WERI-Rb-1 (cell line): Measurements from ENCODE around the gene GINS3.

Experiments used
- DNase-seq: peaks from one replicate; pipeline ENCODE4 v3.0.0-alpha.2; 2020
- H3K27ac ChIP-seq: fragments of 250-450 bp; sonication (Bioruptor Pico); 2 replicates; pipeline ENCODE4 v1.5.1; 2020; ENCODE audit warnings: mild to moderate bottlenecking, moderate library complexity
- H3K27me3 ChIP-seq: fragments of 250-450 bp; sonication (Bioruptor Pico); 2 replicates; pipeline ENCODE4 v1.5.1; 2021; ENCODE audit warnings: mild to moderate bottlenecking, low read depth, moderate library complexity; ENCODE audit not compliant: insufficient read depth, severe bottlenecking
- H3K36me3 ChIP-seq: fragments of 250-450 bp; sonication (Bioruptor Pico); 2 replicates; pipeline ENCODE4 v1.5.1; 2020; ENCODE audit warnings: mild to moderate bottlenecking, moderate library complexity
- H3K4me3 ChIP-seq: 2 replicates; pipeline ENCODE4 v1.5.1; 2011; ENCODE audit warnings: low read depth, mild to moderate bottlenecking, control low read depth, low read length
- H3K9me3 ChIP-seq: fragments of 250-450 bp; sonication (Bioruptor Pico); 2 replicates; pipeline ENCODE4 v1.5.1; 2021; ENCODE audit warnings: mild to moderate bottlenecking, moderate library complexity; ENCODE audit not compliant: severe bottlenecking
- TF ChIP-seq, protein P1 (sequence below): IDR thresholded peaks from 2 replicates; pipeline ENCODE4 v1.5.1; 2011; ENCODE audit warnings: low read depth, mild to moderate bottlenecking, control low read depth, inconsistent platforms, low read length

GINS3 gene

GRCh38 chr16:58430718-58431117, 38.4 kb downstream of the GINS3 start:
- no peak for DNase-seq
- no peaks in the 10 kb centered on the region for H3K9me3 ChIP-seq
- TF ChIP-seq, protein P1, sequence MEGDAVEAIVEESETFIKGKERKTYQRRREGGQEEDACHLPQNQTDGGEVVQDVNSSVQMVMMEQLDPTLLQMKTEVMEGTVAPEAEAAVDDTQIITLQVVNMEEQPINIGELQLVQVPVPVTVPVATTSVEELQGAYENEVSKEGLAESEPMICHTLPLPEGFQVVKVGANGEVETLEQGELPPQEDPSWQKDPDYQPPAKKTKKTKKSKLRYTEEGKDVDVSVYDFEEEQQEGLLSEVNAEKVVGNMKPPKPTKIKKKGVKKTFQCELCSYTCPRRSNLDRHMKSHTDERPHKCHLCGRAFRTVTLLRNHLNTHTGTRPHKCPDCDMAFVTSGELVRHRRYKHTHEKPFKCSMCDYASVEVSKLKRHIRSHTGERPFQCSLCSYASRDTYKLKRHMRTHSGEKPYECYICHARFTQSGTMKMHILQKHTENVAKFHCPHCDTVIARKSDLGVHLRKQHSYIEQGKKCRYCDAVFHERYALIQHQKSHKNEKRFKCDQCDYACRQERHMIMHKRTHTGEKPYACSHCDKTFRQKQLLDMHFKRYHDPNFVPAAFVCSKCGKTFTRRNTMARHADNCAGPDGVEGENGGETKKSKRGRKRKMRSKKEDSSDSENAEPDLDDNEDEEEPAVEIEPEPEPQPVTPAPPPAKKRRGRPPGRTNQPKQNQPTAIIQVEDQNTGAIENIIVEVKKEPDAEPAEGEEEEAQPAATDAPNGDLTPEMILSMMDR = no peak
- H3K27me3 ChIP-seq = no peaks in the 10 kb centered on the region
- H3K36me3 ChIP-seq = no peaks in the 10 kb centered on the region
- H3K27ac ChIP-seq = no peak overlapping the region
- no peak overlapping the region for H3K4me3 ChIP-seq

- peak overlapping the region; percentile 44 for H3K27ac ChIP-seq
- no peaks in the 10 kb centered on the region for H3K36me3 ChIP-seq
- peaks cover 2% of the 10 kb centered on the region for H3K9me3 ChIP-seq
- H3K27me3 ChIP-seq = no peaks in the 10 kb centered on the region
- no peak for DNase-seq
- TF ChIP-seq, protein P1 = no peak
- H3K4me3 ChIP-seq = no peak overlapping the region
Observed at GRCh38 chr16:58433569-58433951, 41.3 kb downstream of the GINS3 start.

- no peaks in the 10 kb centered on the region for H3K36me3 ChIP-seq
- no peak overlapping the region for H3K27ac ChIP-seq
- no peak for DNase-seq
- TF ChIP-seq, protein P1 = peak; percentile 58
- peaks cover 2% of the 10 kb centered on the region for H3K9me3 ChIP-seq
- H3K4me3 ChIP-seq = no peak overlapping the region
- no peaks in the 10 kb centered on the region for H3K27me3 ChIP-seq
Observed at GRCh38 chr16:58435779-58436178, 43.5 kb downstream of the GINS3 start.

DNA sequence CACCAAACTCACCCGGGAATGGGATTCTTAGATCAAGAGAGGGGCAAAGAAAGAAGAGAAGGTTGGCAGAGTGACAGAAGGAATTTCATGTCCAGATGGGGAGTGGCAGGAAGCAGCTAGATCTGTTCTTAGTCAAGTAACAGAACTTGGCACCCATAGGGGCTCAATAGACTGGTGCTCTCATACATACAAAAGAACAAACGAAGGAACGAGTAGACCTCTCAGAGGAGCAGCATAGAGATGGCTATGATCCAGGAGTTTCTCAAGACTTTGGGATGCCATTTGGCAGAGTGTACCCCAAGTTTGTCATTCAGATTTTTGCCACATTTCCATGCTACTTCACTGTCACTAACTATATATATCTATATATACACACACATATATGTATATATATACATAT, 47.9 kb downstream of the GINS3 start:
- Histone ChIP-seq H3K27me3 (no peaks in the 10 kb centered on the region), H3K36me3 (no peaks in the 10 kb centered on the region), H3K27ac (no peak overlapping the region), H3K9me3 (peaks cover 2% of the 10 kb centered on the region), H3K4me3 (no peak overlapping the region)
- TF ChIP-seq, protein P1 = no peak
- DNase-seq = no peak

GRCh38 chr16:58442547-58442946, 50.3 kb downstream of the GINS3 start:
- H3K27ac ChIP-seq = no peak overlapping the region
- TF ChIP-seq, protein P1 = no peak
- H3K36me3 ChIP-seq = no peaks in the 10 kb centered on the region
- H3K27me3 ChIP-seq = no peaks in the 10 kb centered on the region
- H3K9me3 ChIP-seq = no peaks in the 10 kb centered on the region
- no peak for DNase-seq
- H3K4me3 ChIP-seq = no peak overlapping the region

GRCh38 chr16:58443783-58444182, 51.5 kb downstream of the GINS3 start:
- H3K9me3 ChIP-seq = no peaks in the 10 kb centered on the region
- TF ChIP-seq, protein P1 = no peak
- DNase-seq = no peak
- H3K36me3 ChIP-seq = no peaks in the 10 kb centered on the region
- no peaks in the 10 kb centered on the region for H3K27me3 ChIP-seq
- H3K27ac ChIP-seq = no peak overlapping the region
- no peak overlapping the region for H3K4me3 ChIP-seq
